Fibroblast of lung (primary cell): ENCODE measurements around the gene PAK1IP1. TPM values are rescaled to one million over a fixed set of nuclear protein-coding genes. Genes with fewer than 3 reads are reported as not detected.

ENCODE experiments used
- DNase-seq, 2 donors: peaks; one replicate each; pipeline versions ENCODE4 v3.0.0 to v3.0.0-alpha.2; 2010; ENCODE audit warnings: low read depth in 2 of 2
- H2AFZ ChIP-seq: 2 replicates; pipeline ENCODE4 v1.5.1; 2012; ENCODE audit warnings: low read length, control low read depth, inconsistent platforms
- H3K27ac ChIP-seq: 2 replicates; pipeline ENCODE4 v1.5.1; 2011; ENCODE audit warnings: low read length, control low read depth; ENCODE audit not compliant: insufficient read depth
- H3K27me3 ChIP-seq: 2 replicates; pipeline ENCODE4 v1.5.1; 2011; ENCODE audit warnings: mild to moderate bottlenecking, low read length; ENCODE audit not compliant: control insufficient read depth, insufficient read depth
- H3K36me3 ChIP-seq: 2 replicates; pipeline ENCODE4 v1.5.1; 2011; ENCODE audit warnings: low read length; ENCODE audit not compliant: control insufficient read depth, insufficient read depth
- H3K4me1 ChIP-seq: 2 replicates; pipeline ENCODE4 v1.5.1; 2011; ENCODE audit warnings: low read length; ENCODE audit not compliant: control insufficient read depth, insufficient read depth; ENCODE audit errors: extremely low read depth
- H3K4me2 ChIP-seq: 2 replicates; pipeline ENCODE4 v1.5.1; 2011; ENCODE audit warnings: low read length, control low read depth; ENCODE audit not compliant: insufficient read depth; ENCODE audit errors: extremely low read depth
- H3K4me3 ChIP-seq, 4 experiments: fragments of 200-600 bp in 1 of 4; sonication (generic) in 1 of 4; replicated peaks in 1 of 4; 2 replicates each; pipeline ENCODE4 v1.5.1; 2011 to 2016; ENCODE audit warnings: low read length in 4 of 4, low read depth in 3 of 4, mild to moderate bottlenecking in 3 of 4, control low read depth in 2 of 4, inconsistent platforms in 1 of 4, mixed read lengths in 1 of 4; ENCODE audit not compliant: insufficient read depth in 1 of 4; ENCODE audit errors: control extremely low read depth in 1 of 4
- H3K79me2 ChIP-seq: 2 replicates; pipeline ENCODE4 v1.5.1; 2012; ENCODE audit warnings: mild to moderate bottlenecking, low read length, inconsistent platforms; ENCODE audit not compliant: control insufficient read depth, insufficient read depth
- H3K9ac ChIP-seq: 2 replicates; pipeline ENCODE4 v1.5.1; 2011; ENCODE audit warnings: mild to moderate bottlenecking, low read length, control low read depth; ENCODE audit not compliant: insufficient read depth
- H3K9me3 ChIP-seq: 2 replicates; pipeline ENCODE4 v1.5.1; 2012; ENCODE audit warnings: low read depth, low read length; ENCODE audit not compliant: control insufficient read depth, insufficient read depth
- H4K20me1 ChIP-seq: 2 replicates; pipeline ENCODE4 v1.5.1; 2011; ENCODE audit warnings: low read length; ENCODE audit not compliant: control insufficient read depth, insufficient read depth; ENCODE audit errors: extremely low read depth
- CTCF ChIP-seq, 2 donors: IDR thresholded peaks in 1 of 2; conservative IDR thresholded peaks in 1 of 2; 1 replicate in 1 of 2; 2 replicates in 1 of 2; pipeline ENCODE4 v1.5.1; 2011 to 2012; ENCODE audit warnings: low read length in 2 of 2, control low read depth in 1 of 2, inconsistent platforms in 1 of 2, low read depth in 1 of 2, mild to moderate bottlenecking in 1 of 2
- EZH2 ChIP-seq: IDR thresholded peaks from 2 replicates; pipeline ENCODE4 v1.5.1; 2012; ENCODE audit warnings: low read length, control low read depth, mild to moderate bottlenecking; ENCODE audit errors: missing control alignments
- polyA plus RNA-seq, 2 donors: library from polyadenylated mRNA; depleted of rRNA in 1 of 2; stranded (reverse) in 1 of 2; unstranded in 1 of 2; fragments of >200 nt; gene quantifications; 2 replicates each; pipeline ENCODE4 v1.2.1, GENCODE V29; 2011 to 2012; ENCODE audit warnings: missing spikeins in 1 of 2
- total RNA-seq: library from RNA; depleted of rRNA; stranded (reverse); fragments of >200 nt; gene quantifications from 2 replicates; pipeline ENCODE4 v1.2.1, GENCODE V29; 2014

PAK1IP1 gene
- total and polyA plus RNA-seq, 2 donors (not counting 1 experiment from before 2014, with no cell fraction given): 16.3 to 27.3 TPM

- H3K79me2 ChIP-seq: no peaks in the 10 kb centered on the region
- H3K9me3 ChIP-seq: no peaks in the 10 kb centered on the region
- H2AFZ ChIP-seq: no peak overlapping the region
- no peak for DNase-seq
- H3K9ac ChIP-seq: no peak overlapping the region
- H3K4me1 ChIP-seq: no peaks in the 10 kb centered on the region
- no peaks in the 10 kb centered on the region for H3K27me3 ChIP-seq
- H4K20me1 ChIP-seq: no peaks in the 10 kb centered on the region
- no peak for TF ChIP-seq CTCF (conservative IDR thresholded peaks at IDR 0.05 in 1 of 2, IDR thresholded peaks at IDR 0.05 in 1 of 2; ENCODE audit: low read depth in 1 of 2, low read length in 2 of 2)
- TF ChIP-seq EZH2: no peak
- H3K4me3 ChIP-seq: no peak overlapping the region
- peaks cover 2% of the 10 kb centered on the region for H3K36me3 ChIP-seq
- no peak overlapping the region for H3K4me2 ChIP-seq
- H3K27ac ChIP-seq: no peak overlapping the region
Observed at GRCh38 chr6:10713962-10714361, 19.2 kb downstream of the PAK1IP1 start.

GRCh38 chr6:10719296-10719963 lies 24.7 kb downstream of the PAK1IP1 start:
- H4K20me1 ChIP-seq: no peaks in the 10 kb centered on the region
- no peak overlapping the region for H3K9ac ChIP-seq
- TF ChIP-seq CTCF (conservative IDR thresholded peaks at IDR 0.05 in 1 of 2, IDR thresholded peaks at IDR 0.05 in 1 of 2; ENCODE audit: low read depth in 1 of 2, low read length in 2 of 2) (no peak), EZH2 (no peak)
- peaks cover 10% of the 10 kb centered on the region for H3K79me2 ChIP-seq
- H2AFZ ChIP-seq: no peak overlapping the region
- H3K27ac ChIP-seq: no peak overlapping the region
- no peaks in the 10 kb centered on the region for H3K4me1 ChIP-seq
- peak overlapping the region in 2 of 4 experiments; percentile 31 to 67 for H3K4me3 ChIP-seq
- DNase-seq: peak in 1 of 2 donors; percentile 25
- H3K36me3 ChIP-seq: no peaks in the 10 kb centered on the region
- H3K4me2 ChIP-seq: no peak overlapping the region
- H3K27me3 ChIP-seq: no peaks in the 10 kb centered on the region
- no peaks in the 10 kb centered on the region for H3K9me3 ChIP-seq

- Histone ChIP-seq H3K4me1 (no peaks in the 10 kb centered on the region), H2AFZ (peak overlapping the region; percentile 63), H3K9me3 (no peaks in the 10 kb centered on the region), H3K27me3 (no peaks in the 10 kb centered on the region), H3K27ac (no peak overlapping the region), H3K79me2 (peaks cover 13% of the 10 kb centered on the region), H3K4me3 (peak overlapping the region; percentile 31 to 67 (median 36)), H4K20me1 (no peaks in the 10 kb centered on the region), H3K36me3 (no peaks in the 10 kb centered on the region), H3K9ac (peak overlapping the region; percentile 30), H3K4me2 (peak overlapping the region; percentile 51)
- DNase-seq: peak in 1 of 2 donors; percentile 22
- TF ChIP-seq EZH2 (no peak), CTCF (conservative IDR thresholded peaks at IDR 0.05 in 1 of 2, IDR thresholded peaks at IDR 0.05 in 1 of 2; ENCODE audit: low read depth in 1 of 2, low read length in 2 of 2) (no peak)
Observed at GRCh38 chr6:10719964-10720264, 25.1 kb downstream of the PAK1IP1 start.
